Measurements from ENCODE around the gene FCHSD2. TPM values are rescaled to one million over a fixed set of nuclear protein-coding genes. Genes with fewer than 3 reads are reported as not detected.

The FCHSD2 gene
- total and polyA plus RNA-seq, 2 of the 8 experiments (the other 6 are each of a cell fraction or from before 2014, with no cell fraction given): 4.1 to 7.8 TPM

GRCh38 chr11:73114835-73115220, 27.3 kb downstream of the FCHSD2 start:
- no peak for DNase-seq (ENCODE audit: low read depth in 1 of 2, low spot score in 2 of 2)
- H3K27ac ChIP-seq (ENCODE audit: low read depth, low read length): no peak overlapping the region
- 93% methylated on average over 6 of the region's 6 CpGs; no CpG with 5 or more reads in 1 of the 2 experiments for WGBS, 2 experiments (ENCODE audit: extremely low coverage in 1 of 2, insufficient coverage in 1 of 2, insufficient read length in 1 of 2, insufficient replicate concordance in 2 of 2, low coverage in 1 of 2, low lambda C conversion rate in 2 of 2, missing lambda C conversion rate in 1 of 2)
- no peak overlapping the region for H3K18ac ChIP-seq (ENCODE audit: extremely low read depth, low read length)
- no peak overlapping the region for H2BK12ac ChIP-seq (ENCODE audit: low read depth, low read length)
- H2BK20ac ChIP-seq (ENCODE audit: low read length): no peak overlapping the region
- no peak overlapping the region for H4K91ac ChIP-seq (replicated peaks; ENCODE audit: insufficient read length, low read length)
- no peak overlapping the region for H3K56ac ChIP-seq (replicated peaks; ENCODE audit: insufficient read length, low read depth, low read length)
- H4K20me1 ChIP-seq (replicated peaks in 1 of 2; ENCODE audit: control insufficient read depth in 1 of 2, insufficient read depth in 2 of 2, low read length in 2 of 2): no peaks in the 10 kb centered on the region
- ChIA-PET CTCF (ENCODE audit: partially characterized antibody) (interaction anchor here (1.1 to 1.5 kb wide), 2 partner anchors 33 to 69 kb away, joined by 3 to 4 read pairs; no protein-coding TSS in a partner anchor), POLR2A (ENCODE audit: partially characterized antibody) (no interaction called here)
- H3K9ac ChIP-seq (replicated peaks in 1 of 4; ENCODE audit: extremely low read depth in 1 of 4, low read depth in 3 of 4, low read length in 3 of 4): no peak overlapping the region
- 0 out of 2 replicates have a peak overlapping the region, but pooled peaks have one; percentile 44 for H2BK5ac ChIP-seq (ENCODE audit: low read depth, low read length)
- H3K9me3 ChIP-seq (ENCODE audit: insufficient read depth in 2 of 2, low read depth in 1 of 2, low read length in 1 of 2): no peaks in the 10 kb centered on the region
- no peaks in the 10 kb centered on the region for H3K23me2 ChIP-seq (ENCODE audit: low read depth, low read length)
- FAIRE-seq: no peak
- TF ChIP-seq TCF12 (IDR thresholded peaks at IDR 0.05; ENCODE audit: low read depth, low read length) (no peak), RFX5 (IDR thresholded peaks at IDR 0.05; ENCODE audit: borderline replicate concordance, low read depth, low read length) (no peak), CTCF (IDR thresholded peaks at IDR 0.05; ENCODE audit: control extremely low read depth in 1 of 3, insufficient read depth in 1 of 3, low read depth in 1 of 3, low read length in 3 of 3) (no peak)
- H2AFZ ChIP-seq (ENCODE audit: low read length): no peak overlapping the region
- no peak overlapping the region for H3K14ac ChIP-seq (ENCODE audit: insufficient read length)
- no peaks in the 10 kb centered on the region for H3K27me3 ChIP-seq (replicated peaks in 1 of 4; ENCODE audit: control insufficient read depth in 3 of 4, extremely low read depth in 1 of 4, insufficient read depth in 3 of 4, low read length in 3 of 4)
- H3K4me3 ChIP-seq (ENCODE audit: extremely low read depth in 1 of 4, insufficient read depth in 2 of 4, low read depth in 3 of 4, low read length in 4 of 4): no peak overlapping the region
- no peak overlapping the region for H2AK5ac ChIP-seq (ENCODE audit: low read depth, low read length)
- H3K79me1 ChIP-seq (ENCODE audit: low read depth, low read length): no peaks in the 10 kb centered on the region
- H3K4me1 ChIP-seq (replicated peaks in 1 of 4; ENCODE audit: control insufficient read depth in 3 of 4, insufficient read depth in 4 of 4, low read length in 3 of 4): no peaks in the 10 kb centered on the region
- H3K4ac ChIP-seq (replicated peaks; ENCODE audit: insufficient read length, low read depth, low read length): no peak overlapping the region
- no peak overlapping the region for H3K23ac ChIP-seq (ENCODE audit: insufficient read length)
- no peak overlapping the region for H2BK15ac ChIP-seq (ENCODE audit: low read length)
- H4K5ac ChIP-seq (ENCODE audit: insufficient read length, low read depth, low read length): no peak overlapping the region
- H3K36me3 ChIP-seq (ENCODE audit: control insufficient read depth in 2 of 4, insufficient read depth in 4 of 4, low read length in 3 of 4): no peaks in the 10 kb centered on the region
- no peak overlapping the region for H2BK120ac ChIP-seq (replicated peaks; ENCODE audit: low read depth, low read length)
- no peaks in the 10 kb centered on the region for H3K79me2 ChIP-seq (ENCODE audit: control insufficient read depth in 1 of 2, insufficient read depth in 2 of 2, low read length in 2 of 2)
- H3K4me2 ChIP-seq (ENCODE audit: insufficient read depth in 1 of 2, low read depth in 2 of 2, low read length in 2 of 2): no peak overlapping the region
- peak overlapping the region; percentile 29; the same call in 1 of the 2 replicates for H4K8ac ChIP-seq (ENCODE audit: extremely low read depth, insufficient read depth, low read length)
